Measurements from ENCODE around the gene FGF1.
"Not testable (repeated sequence)": the region's sequence is repeated elsewhere in the genome, so short reads cannot be mapped to it uniquely, and the experiment has no call there.

The FGF1 gene

DNA sequence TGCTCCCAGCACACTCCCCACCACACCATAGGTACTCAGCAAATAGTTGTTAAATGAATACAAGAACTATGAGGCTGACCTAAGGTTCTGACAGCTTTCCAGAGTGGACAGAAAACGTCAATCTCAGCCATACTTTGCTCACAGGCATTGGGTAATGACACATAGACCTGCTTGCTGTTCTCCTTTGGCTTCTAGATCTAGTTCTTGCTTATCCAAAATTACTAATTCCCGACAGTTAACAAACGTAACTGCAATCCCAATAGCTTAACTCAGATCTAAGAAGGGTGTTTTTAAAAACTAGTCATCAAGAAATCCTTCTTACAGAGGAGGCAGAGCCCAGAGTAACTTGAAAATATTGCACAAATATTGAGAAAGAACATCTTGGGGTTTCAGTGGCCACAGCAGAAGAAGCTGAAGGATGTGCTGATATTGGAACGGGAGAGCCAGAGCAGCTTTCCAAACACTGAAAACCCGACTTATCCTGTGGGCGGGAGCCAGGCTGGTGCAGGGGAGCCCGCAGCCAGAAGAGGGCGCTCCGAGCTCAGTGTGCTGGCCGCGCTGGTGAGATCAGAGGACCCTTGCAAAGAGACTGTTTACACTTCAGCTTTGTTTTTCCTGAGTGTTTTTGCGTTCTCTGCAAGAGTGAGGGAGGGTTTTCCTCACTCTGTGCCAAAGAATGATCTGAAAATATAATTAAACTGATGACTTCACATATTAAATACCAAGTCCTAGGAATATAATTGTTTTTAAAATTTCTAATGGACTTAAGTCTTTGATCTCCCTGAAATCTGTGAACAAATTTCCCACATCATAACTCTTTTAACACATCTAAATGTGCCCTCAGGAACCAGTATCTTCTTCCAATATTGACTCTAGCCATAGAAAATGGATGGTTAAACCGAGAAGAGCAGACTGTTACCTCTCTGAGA is 30.3 kb downstream of the FGF1 start:
- H3K27me3 ChIP-seq (ENCODE audit: insufficient read depth, low read length): no peaks in the 10 kb centered on the region
- no peaks in the 10 kb centered on the region for H3K36me3 ChIP-seq (ENCODE audit: insufficient read depth, low read length)
- no peaks in the 10 kb centered on the region for H3K79me2 ChIP-seq (ENCODE audit: control insufficient read depth, insufficient read depth, low read length, unreplicated experiment)
- H3K4me3 ChIP-seq (ENCODE audit: low read depth, low read length): no peak overlapping the region; the same call in 1 of the 2 replicates
- peaks cover 4% of the 10 kb centered on the region for H3K4me1 ChIP-seq (ENCODE audit: control insufficient read depth, insufficient read depth, low read length, unreplicated experiment)
- no peak overlapping the region for H3K27ac ChIP-seq (ENCODE audit: low read depth, low read length)
- peak overlapping the region; percentile 57 for H2AFZ ChIP-seq (ENCODE audit: low read length, unreplicated experiment)

DNA sequence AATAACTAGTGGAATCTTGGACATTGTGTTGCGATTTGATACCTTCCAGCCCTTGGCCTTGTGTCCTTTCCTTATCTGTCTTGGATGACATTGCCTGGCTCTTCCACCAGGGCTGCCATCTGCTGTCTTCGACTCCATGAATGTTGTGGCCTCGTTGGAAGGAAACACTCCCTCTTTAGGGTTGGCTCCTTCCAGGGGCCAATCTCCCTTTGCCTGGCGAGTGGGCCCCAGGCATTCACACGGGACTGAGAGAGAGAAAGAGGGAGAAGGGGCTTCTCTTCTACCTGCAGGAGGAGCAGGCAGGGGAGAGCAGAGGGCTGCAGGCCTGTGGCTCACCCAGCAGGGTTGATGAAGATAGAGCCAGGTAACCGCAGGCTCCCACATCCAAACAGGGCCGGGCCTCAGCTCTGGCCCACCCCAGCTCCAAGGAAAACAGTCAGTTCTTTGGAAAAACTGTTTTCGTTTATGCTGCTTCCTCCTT is 31.3 kb downstream of the FGF1 start:
- no peaks in the 10 kb centered on the region for H3K27me3 ChIP-seq (ENCODE audit: insufficient read depth, low read length)

DNA sequence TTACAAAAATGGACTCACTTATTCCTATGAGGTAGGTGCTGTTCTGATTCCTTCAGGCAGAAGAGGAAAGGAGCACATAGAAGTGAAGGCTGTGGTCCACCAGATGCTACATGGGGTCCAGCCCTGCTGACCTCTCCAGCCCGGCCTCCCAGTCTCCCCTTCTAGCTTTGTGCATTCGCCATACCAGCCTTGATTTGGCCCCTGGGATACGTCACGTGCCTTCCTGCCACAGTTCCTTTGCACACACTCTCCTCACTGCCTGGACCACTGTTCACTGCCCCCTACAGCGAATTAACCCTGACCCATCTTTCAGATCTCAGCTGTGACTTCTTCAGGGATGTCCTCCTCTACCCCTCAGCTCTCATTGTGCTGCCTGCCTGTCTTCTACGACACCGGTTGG is 32.6 kb downstream of the FGF1 start:
- no peak overlapping the region for H2AFZ ChIP-seq (ENCODE audit: low read length, unreplicated experiment)

More for the DNA sequence above, 31.3 kb downstream of the FGF1 start:
- Histone ChIP-seq H3K27ac (ENCODE audit: low read depth, low read length) (no peak overlapping the region), H3K4me3 (ENCODE audit: low read depth, low read length) (no peak overlapping the region), H2AFZ (ENCODE audit: low read length, unreplicated experiment) (no peak overlapping the region), H3K36me3 (ENCODE audit: insufficient read depth, low read length) (no peaks in the 10 kb centered on the region), H3K79me2 (ENCODE audit: control insufficient read depth, insufficient read depth, low read length, unreplicated experiment) (no peaks in the 10 kb centered on the region), H3K4me1 (ENCODE audit: control insufficient read depth, insufficient read depth, low read length, unreplicated experiment) (peaks cover 4% of the 10 kb centered on the region)

DNA sequence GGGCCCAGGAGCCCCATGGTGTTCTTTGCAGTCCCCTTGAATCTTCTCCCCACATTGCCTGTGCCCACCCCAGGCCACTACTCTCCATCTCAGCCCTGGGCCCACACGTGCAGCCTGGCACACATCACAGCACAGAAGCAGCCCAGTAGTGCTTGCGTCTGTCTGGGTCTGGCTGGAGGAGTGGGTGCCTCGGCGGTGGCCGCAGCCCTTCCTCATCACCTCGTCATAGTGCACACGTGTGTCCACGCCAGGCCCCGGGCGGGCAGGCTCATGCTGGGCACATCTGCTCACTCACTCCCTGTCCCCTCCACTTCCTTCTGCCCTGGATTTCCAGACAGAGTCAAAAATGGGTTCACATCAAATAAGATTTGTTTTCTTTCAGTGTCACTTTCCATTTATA is 33.3 kb downstream of the FGF1 start:
- Histone ChIP-seq H3K27me3 (ENCODE audit: insufficient read depth, low read length) (no peaks in the 10 kb centered on the region), H2AFZ (ENCODE audit: low read length, unreplicated experiment) (no peak overlapping the region), H3K4me3 (ENCODE audit: low read depth, low read length) (no peak overlapping the region), H3K27ac (ENCODE audit: low read depth, low read length) (no peak overlapping the region), H3K4me1 (ENCODE audit: control insufficient read depth, insufficient read depth, low read length, unreplicated experiment) (peaks cover 4% of the 10 kb centered on the region), H3K36me3 (ENCODE audit: insufficient read depth, low read length) (no peaks in the 10 kb centered on the region), H3K79me2 (ENCODE audit: control insufficient read depth, insufficient read depth, low read length, unreplicated experiment) (no peaks in the 10 kb centered on the region)

More for the DNA sequence above, 32.6 kb downstream of the FGF1 start:
- Histone ChIP-seq H3K4me3 (ENCODE audit: low read depth, low read length) (no peak overlapping the region), H3K27ac (ENCODE audit: low read depth, low read length) (no peak overlapping the region), H3K79me2 (ENCODE audit: control insufficient read depth, insufficient read depth, low read length, unreplicated experiment) (no peaks in the 10 kb centered on the region), H3K4me1 (ENCODE audit: control insufficient read depth, insufficient read depth, low read length, unreplicated experiment) (peaks cover 4% of the 10 kb centered on the region), H3K36me3 (ENCODE audit: insufficient read depth, low read length) (no peaks in the 10 kb centered on the region), H3K27me3 (ENCODE audit: insufficient read depth, low read length) (no peaks in the 10 kb centered on the region)

DNA sequence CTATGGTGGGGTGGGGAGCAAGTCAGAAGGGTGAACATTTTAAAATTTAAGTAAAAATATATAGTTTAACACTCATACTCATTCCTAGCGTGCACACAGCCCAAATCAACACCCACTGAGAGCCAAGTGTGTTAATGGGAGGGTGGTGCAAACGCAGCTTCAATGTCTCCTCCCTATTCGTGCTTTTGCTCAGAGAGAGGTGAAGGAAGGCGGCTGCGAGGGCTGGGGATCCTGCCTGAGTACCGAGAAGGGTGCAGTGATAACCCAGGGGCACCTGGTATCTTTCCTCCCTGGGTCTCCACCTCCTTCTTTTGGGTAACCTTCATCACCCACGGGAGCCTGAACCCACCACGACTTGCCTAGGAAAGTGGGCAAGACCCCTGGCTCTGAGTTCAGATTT is 35.0 kb downstream of the FGF1 start:
- H3K36me3 ChIP-seq (ENCODE audit: insufficient read depth, low read length): no peaks in the 10 kb centered on the region
- H2AFZ ChIP-seq (ENCODE audit: low read length, unreplicated experiment): no peak overlapping the region
- H3K27ac ChIP-seq (ENCODE audit: low read depth, low read length): no peak overlapping the region
- H3K79me2 ChIP-seq (ENCODE audit: control insufficient read depth, insufficient read depth, low read length, unreplicated experiment): no peaks in the 10 kb centered on the region
- H3K27me3 ChIP-seq (ENCODE audit: insufficient read depth, low read length): no peaks in the 10 kb centered on the region
- H3K4me1 ChIP-seq (ENCODE audit: control insufficient read depth, insufficient read depth, low read length, unreplicated experiment): peaks cover 4% of the 10 kb centered on the region
- H3K4me3 ChIP-seq (ENCODE audit: low read depth, low read length): no peak overlapping the region

DNA sequence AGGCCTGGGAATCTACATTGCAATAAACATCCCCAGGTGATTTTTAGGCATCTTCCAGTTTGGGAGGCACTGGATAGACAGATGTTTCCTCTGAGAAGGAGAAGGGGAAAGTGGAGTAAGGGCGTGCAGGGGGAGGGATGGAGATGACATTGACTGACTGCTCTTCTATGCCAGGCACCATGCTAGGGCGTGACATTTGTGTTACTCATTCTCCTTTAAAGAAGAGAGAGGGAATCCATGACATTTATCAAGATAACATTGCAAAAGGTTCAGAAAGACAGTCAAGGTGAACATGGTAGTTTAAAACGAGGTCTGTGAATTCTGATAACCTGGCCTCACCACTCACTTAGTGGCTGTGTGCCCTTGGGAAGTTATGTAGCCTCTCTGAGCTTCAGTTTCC is 35.8 kb downstream of the FGF1 start:
- Histone ChIP-seq H3K27me3 (ENCODE audit: insufficient read depth, low read length) (no peaks in the 10 kb centered on the region), H3K4me1 (ENCODE audit: control insufficient read depth, insufficient read depth, low read length, unreplicated experiment) (peaks cover 7% of the 10 kb centered on the region), H3K36me3 (ENCODE audit: insufficient read depth, low read length) (no peaks in the 10 kb centered on the region), H3K27ac (ENCODE audit: low read depth, low read length) (no peak overlapping the region), H3K79me2 (ENCODE audit: control insufficient read depth, insufficient read depth, low read length, unreplicated experiment) (no peaks in the 10 kb centered on the region), H3K4me3 (ENCODE audit: low read depth, low read length) (no peak overlapping the region), H2AFZ (ENCODE audit: low read length, unreplicated experiment) (no peak overlapping the region)

DNA sequence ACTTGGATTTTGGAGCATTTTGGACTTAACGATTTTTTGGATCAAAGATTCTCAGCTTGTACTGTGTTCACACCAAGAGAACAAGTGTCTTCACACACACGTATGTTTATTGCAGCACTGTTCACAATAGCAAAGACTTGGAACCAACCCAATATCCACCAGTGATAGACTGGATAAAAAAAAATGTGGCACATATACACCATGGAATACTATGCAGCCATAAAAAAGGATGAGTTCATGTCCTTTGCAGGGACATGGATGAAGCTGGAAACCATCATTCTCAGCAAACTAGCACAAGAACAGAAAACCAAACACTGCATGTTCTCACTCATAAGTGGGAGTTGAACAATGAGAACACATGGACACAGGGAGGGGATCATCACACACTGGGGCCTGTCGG is 37.8 kb downstream of the FGF1 start:
- H2AFZ ChIP-seq (ENCODE audit: low read length, unreplicated experiment); H3K4me3 ChIP-seq (ENCODE audit: low read depth, low read length); H3K36me3 ChIP-seq (ENCODE audit: insufficient read depth, low read length); H3K27me3 ChIP-seq (ENCODE audit: insufficient read depth, low read length); H3K79me2 ChIP-seq (ENCODE audit: control insufficient read depth, insufficient read depth, low read length, unreplicated experiment); H3K27ac ChIP-seq (ENCODE audit: low read depth, low read length): not testable (repeated sequence)
- H3K4me1 ChIP-seq (ENCODE audit: control insufficient read depth, insufficient read depth, low read length, unreplicated experiment): peaks cover 21% of the 10 kb centered on the region

DNA sequence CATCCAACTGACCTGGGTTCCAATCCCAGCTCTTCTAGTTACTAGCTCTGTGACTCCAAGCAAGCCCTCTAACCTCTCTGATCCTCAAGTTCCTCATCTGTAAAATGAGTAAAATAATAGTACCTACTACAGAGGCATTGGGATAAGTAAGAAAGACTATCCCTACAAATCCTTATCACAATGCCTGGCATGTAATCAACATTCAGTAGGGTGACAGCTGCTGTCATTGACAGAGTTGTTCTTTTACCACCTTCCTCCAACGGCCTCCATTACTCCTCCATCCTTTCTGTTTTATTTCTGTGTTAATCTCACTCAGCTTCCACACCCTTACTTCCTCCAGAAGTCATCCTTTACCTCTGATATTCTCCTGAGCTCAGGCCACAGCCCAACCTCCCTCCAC is 40.4 kb downstream of the FGF1 start:
- Histone ChIP-seq H3K4me3 (ENCODE audit: low read depth, low read length) (0 out of 2 replicates have a peak overlapping the region, but pooled peaks have one; percentile 18), H3K27ac (ENCODE audit: low read depth, low read length) (peak overlapping the region; percentile 82), H3K27me3 (ENCODE audit: insufficient read depth, low read length) (no peaks in the 10 kb centered on the region), H3K36me3 (ENCODE audit: insufficient read depth, low read length) (no peaks in the 10 kb centered on the region), H2AFZ (ENCODE audit: low read length, unreplicated experiment) (peak overlapping the region; percentile 81), H3K4me1 (ENCODE audit: control insufficient read depth, insufficient read depth, low read length, unreplicated experiment) (peaks cover 29% of the 10 kb centered on the region), H3K79me2 (ENCODE audit: control insufficient read depth, insufficient read depth, low read length, unreplicated experiment) (no peaks in the 10 kb centered on the region)

DNA sequence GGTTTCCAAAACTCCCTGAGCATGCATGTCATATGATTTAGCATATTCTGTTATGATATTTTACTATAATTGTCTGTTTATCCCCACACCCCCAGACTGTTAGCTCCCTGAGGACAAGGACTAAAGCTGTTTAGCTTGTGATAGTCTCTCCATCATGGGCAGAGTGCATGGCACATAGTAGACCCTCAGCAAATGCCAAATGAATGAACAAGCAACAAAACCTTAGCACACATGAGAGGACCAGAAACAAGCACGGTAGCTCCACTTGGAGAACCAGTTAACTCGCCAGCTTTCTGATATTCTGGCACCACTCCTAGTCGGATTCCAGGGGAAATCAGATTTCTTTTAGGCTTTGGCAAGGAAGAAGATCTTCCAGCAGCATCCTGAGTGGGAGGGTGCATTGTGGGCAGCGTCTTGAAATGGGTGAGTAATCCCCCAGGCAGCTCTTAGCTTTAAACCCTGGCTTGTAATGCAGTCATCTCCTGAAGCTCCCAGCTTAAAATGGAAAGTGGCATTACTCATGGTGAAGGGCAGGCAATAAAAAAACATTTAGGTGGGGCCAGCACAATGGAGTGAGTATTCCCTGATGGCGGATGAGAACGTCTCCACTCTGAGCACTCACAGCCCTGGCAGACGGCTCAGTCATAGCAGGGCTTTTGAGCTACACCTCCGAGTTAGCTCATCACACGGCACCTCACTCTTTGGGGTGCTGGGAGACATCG is 41.1 kb downstream of the FGF1 start:
- H3K27ac ChIP-seq (ENCODE audit: low read depth, low read length): peak overlapping the region; percentile 82
- peak overlapping the region; percentile 81 for H2AFZ ChIP-seq (ENCODE audit: low read length, unreplicated experiment)
- no peaks in the 10 kb centered on the region for H3K79me2 ChIP-seq (ENCODE audit: control insufficient read depth, insufficient read depth, low read length, unreplicated experiment)
- H3K36me3 ChIP-seq (ENCODE audit: insufficient read depth, low read length): no peaks in the 10 kb centered on the region
- peaks cover 29% of the 10 kb centered on the region for H3K4me1 ChIP-seq (ENCODE audit: control insufficient read depth, insufficient read depth, low read length, unreplicated experiment)
- peak overlapping the region; percentile 18; the same call in 1 of the 2 replicates for H3K4me3 ChIP-seq (ENCODE audit: low read depth, low read length)
- no peaks in the 10 kb centered on the region for H3K27me3 ChIP-seq (ENCODE audit: insufficient read depth, low read length)

DNA sequence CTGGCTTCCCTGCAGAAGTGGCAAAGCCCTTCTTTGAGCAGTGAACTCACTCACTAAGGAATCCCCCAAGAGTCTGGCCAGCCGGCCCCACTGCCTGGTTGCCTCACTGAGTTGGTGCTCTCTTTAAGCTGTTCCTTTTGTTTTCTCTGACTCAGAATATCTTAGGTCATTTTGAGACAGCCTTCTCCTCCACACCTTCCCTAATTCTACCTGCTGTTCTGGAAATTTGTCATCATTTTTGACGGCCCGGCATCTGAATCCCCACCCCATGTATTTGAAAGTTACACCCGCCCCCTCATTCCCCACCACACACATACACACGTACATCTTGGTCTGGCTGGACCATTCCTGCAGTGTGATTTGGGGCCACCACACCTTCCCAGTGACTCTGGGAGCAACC is 41.8 kb downstream of the FGF1 start:
- H3K27me3 ChIP-seq (ENCODE audit: insufficient read depth, low read length): no peaks in the 10 kb centered on the region
- peaks cover 29% of the 10 kb centered on the region for H3K4me1 ChIP-seq (ENCODE audit: control insufficient read depth, insufficient read depth, low read length, unreplicated experiment)
- H2AFZ ChIP-seq (ENCODE audit: low read length, unreplicated experiment): no peak overlapping the region
- H3K27ac ChIP-seq (ENCODE audit: low read depth, low read length): peak overlapping the region; percentile 82
- 0 out of 2 replicates have a peak overlapping the region, but pooled peaks have one; percentile 18 for H3K4me3 ChIP-seq (ENCODE audit: low read depth, low read length)
- H3K79me2 ChIP-seq (ENCODE audit: control insufficient read depth, insufficient read depth, low read length, unreplicated experiment): no peaks in the 10 kb centered on the region
- H3K36me3 ChIP-seq (ENCODE audit: insufficient read depth, low read length): no peaks in the 10 kb centered on the region

All from ACC112 (cell line).